Psoas muscle (tissue), 8 donors: Measurements from ENCODE around the gene RTP2. TPM values are rescaled to one million over a fixed set of nuclear protein-coding genes. Genes with fewer than 3 reads are reported as not detected.
A peak's percentile ranks its signal among the peaks of the same experiment; 100 is the strongest.
"Not testable (repeated sequence)": the region's sequence is repeated elsewhere in the genome, so short reads cannot be mapped to it uniquely, and the experiment has no call there.

Experiments used
- ATAC-seq, 4 donors: fragments of 200-7000 bp; cut with Tn5 transposase; one replicate each; pipeline ENCODE4 v1.9.1; 2020; ENCODE audit warnings: moderate library complexity in 3 of 4, mild to moderate bottlenecking in 2 of 4
- DNase-seq, 2 donors: peaks; one replicate each; pipeline ENCODE4 v3.0.0-alpha.2; 2020
- H3K27ac ChIP-seq: fragments of 200-600 bp; one replicate; pipeline ENCODE4 v1.8.0; 2022
- H3K27me3 ChIP-seq, 3 donors: fragments of 200-600 bp in 1 of 3; one replicate each; pipeline versions ENCODE4 v1.6.1 to v1.8.0; 2013 to 2022; ENCODE audit warnings: low read length in 2 of 3, mild to moderate bottlenecking in 2 of 3, moderate library complexity in 1 of 3; ENCODE audit not compliant: insufficient read depth in 3 of 3
- H3K36me3 ChIP-seq, 2 donors: fragments of 200-600 bp in 1 of 2; one replicate each; pipeline versions ENCODE4 v1.6.1 to v1.8.0; 2013 to 2022; ENCODE audit warnings: low read depth in 1 of 2, mild to moderate bottlenecking in 1 of 2, moderate library complexity in 1 of 2; ENCODE audit not compliant: insufficient read depth in 1 of 2
- H3K4me1 ChIP-seq: fragments of 200-600 bp; one replicate; pipeline ENCODE4 v1.8.0; 2022
- H3K4me3 ChIP-seq: fragments of 200-600 bp; one replicate; pipeline ENCODE4 v1.8.0; 2022; ENCODE audit warnings: mild to moderate bottlenecking
- H3K9me3 ChIP-seq: fragments of 200-600 bp; one replicate; pipeline ENCODE4 v1.8.0; 2022
- CTCF ChIP-seq: fragments of 200-600 bp; IDR thresholded peaks from one replicate; pipeline ENCODE4 v1.8.0; 2022; ENCODE audit warnings: antibody characterized with exemption
- WGBS, 3 donors: extraction: QIAGEN DNeasy Blood & Tissue Kit; methylation state at CpG; one replicate each; pipeline versions ENCODE4 v1.1.6 to v1.1.7; 2013; 5-methylcytosine and 5-hydroxymethylcytosine counted together
- intact Hi-C, 2 donors: fragments of 100-400 bp; cut with DNase I; formaldehyde crosslinking; loops; one replicate each; pipeline versions ENCODE4 v1.11.0 to v1.14.2; 2022
- polyA plus RNA-seq, 3 donors: library from polyadenylated mRNA; stranded (reverse); fragments of 200-250 nt; gene quantifications; one replicate each; pipeline ENCODE4 v1.2.3, GENCODE V29; 2013
- total RNA-seq, 4 donors: library from RNA; stranded (reverse); fragmentation: NEBNext Ultra II Directional in 2 of 4; extraction: Animal tissue kit (Norgen Biotek cat#: 25700) in 2 of 4; gene quantifications; one replicate each; pipeline versions ENCODE4 v1.2.1 to v1.2.4, GENCODE V29; 2021 to 2023
- donor health status: healthy with polysubstance abuse.
- donor health status: DM: no; HTN: no; CAD: no; lungs with moderate emphysema.
- donor health status: Bipolar disorder and iron deficiency.
- donor health status: healthy.
- donor health status: DM: yes; HTN: yes; CAD: no.
- donor health status: DM: no; HTN: no; CAD: no.
- donor health status: DM: no; HTN: no; CAD: no.
- donor health status: DM: yes; HTN: yes; CAD: no.

RTP2 gene
- total and polyA plus RNA-seq, 7 donors, result 0.08 to 4.0 (median 0.32) TPM; not detected in 2

GRCh38 chr3:187684444-187684843 is 17.9 kb downstream of the RTP2 start:
- Histone ChIP-seq H3K27ac (no peak overlapping the region), H3K36me3 (no peaks in the 10 kb centered on the region), H3K9me3 (peaks cover 5% of the 10 kb centered on the region), H3K4me3 (no peak overlapping the region), H3K4me1 (no peaks in the 10 kb centered on the region), H3K27me3 (peaks cover 0 to 4% (median 2%) of the 10 kb centered on the region in 3 donors)
- no peak for TF ChIP-seq CTCF
- intact Hi-C loops, result no loop called here
- DNase-seq (no peak), ATAC-seq (no peak)
- WGBS, 3 donors, result 85 to 92% (median 88%) methylated on average over 1 of the region's 1 CpG

GRCh38 chr3:187681756-187682155 is 20.6 kb downstream of the RTP2 start:
- H3K9me3 ChIP-seq, H3K27ac ChIP-seq, H3K36me3 ChIP-seq, H3K27me3 ChIP-seq, H3K4me1 ChIP-seq, H3K4me3 ChIP-seq, ATAC-seq, DNase-seq: not testable (repeated sequence)
- WGBS, 3 donors, result 82 to 86% (median 83%) methylated on average over 11 of the region's 11 CpGs
- intact Hi-C loops, result loop anchor here (2.0 kb wide), 2 partner anchors 33 to 363 kb away; no protein-coding TSS in a partner anchor

GRCh38 chr3:187679638-187680396 is 22.5 kb downstream of the RTP2 start:
- intact Hi-C loops, result loop anchor here (1.0 to 5.0 kb wide), 6 partner anchors 35 to 461 kb away; no protein-coding TSS in a partner anchor
- no peaks in the 10 kb centered on the region for H3K36me3 ChIP-seq
- no peak overlapping the region for H3K27ac ChIP-seq
- H3K27me3 ChIP-seq, result peaks cover 0 to 4% (median 2%) of the 10 kb centered on the region in 3 donors
- no peaks in the 10 kb centered on the region for H3K9me3 ChIP-seq
- peak; percentile 95 for TF ChIP-seq CTCF
- no peaks in the 10 kb centered on the region for H3K4me1 ChIP-seq
- WGBS, 3 donors, result 28 to 31% (median 29%) methylated on average over 7 of the region's 7 CpGs
- no peak overlapping the region for H3K4me3 ChIP-seq
- ATAC-seq (peak; percentile 86 to 98 (median 90)), DNase-seq (peak; percentile 70 to 82)

GRCh38 chr3:187678726-187679268 is 23.6 kb downstream of the RTP2 start:
- Histone ChIP-seq H3K4me1 (no peaks in the 10 kb centered on the region), H3K9me3 (no peaks in the 10 kb centered on the region), H3K27ac (no peak overlapping the region), H3K36me3 (no peaks in the 10 kb centered on the region), H3K27me3 (peaks cover 0 to 4% (median 2%) of the 10 kb centered on the region in 3 donors), H3K4me3 (no peak overlapping the region)
- intact Hi-C loops, result loop anchor here (1.0 to 5.0 kb wide), 4 partner anchors 61 to 460 kb away; no protein-coding TSS in a partner anchor
- WGBS, 3 donors, result 46 to 52% (median 49%) methylated on average over 5 of the region's 5 CpGs
- TF ChIP-seq CTCF, result peak; percentile 52
- peak in 3 of 4 donors; percentile 55 to 79 (median 69) for ATAC-seq
- no peak for DNase-seq

- Histone ChIP-seq H3K36me3 (no peaks in the 10 kb centered on the region), H3K27me3 (peaks cover 0 to 5% (median 0%) of the 10 kb centered on the region in 3 donors), H3K4me1 (no peaks in the 10 kb centered on the region), H3K9me3 (no peaks in the 10 kb centered on the region), H3K27ac (no peak overlapping the region), H3K4me3 (no peak overlapping the region)
- TF ChIP-seq CTCF, result no peak
- no peak for ATAC-seq
- WGBS, 3 donors, result 24 to 27% (median 24%) methylated on average over 1 of the region's 1 CpG
- DNase-seq, result no peak
- intact Hi-C loops, result loop anchor here (2.0 to 5.0 kb wide), 2 partner anchors 60 to 459 kb away; no protein-coding TSS in a partner anchor
Measured at GRCh38 chr3:187677604-187678003, 24.8 kb downstream of the RTP2 start.
